HL-60 (cell line): ENCODE measurements around the gene MAPK7.

ENCODE experiments used
- GABPA ChIP-seq: IDR thresholded peaks from 2 replicates; pipeline ENCODE4 v1.6.1; 2012; ENCODE audit warnings: low read depth
- POLR2AphosphoS5 ChIP-seq: IDR thresholded peaks from 2 replicates; pipeline ENCODE4 v1.6.1; 2012; ENCODE audit warnings: low read depth
- SPI1 ChIP-seq: IDR thresholded peaks from 2 replicates; pipeline ENCODE4 v1.6.1; 2012; ENCODE audit warnings: low read depth, mild to moderate bottlenecking, borderline replicate concordance
- TF ChIP-seq, protein P1 (sequence below): IDR thresholded peaks from one replicate; pipeline ENCODE4 v1.5.1; 2011; ENCODE audit warnings: low read length, control low read depth, inconsistent platforms; ENCODE audit not compliant: insufficient read depth
- TF ChIP-seq, protein P2 (sequence below): IDR thresholded peaks from 2 replicates; pipeline ENCODE4 v1.6.1; 2012; ENCODE audit warnings: low read depth; ENCODE audit not compliant: insufficient replicate concordance

DNA sequence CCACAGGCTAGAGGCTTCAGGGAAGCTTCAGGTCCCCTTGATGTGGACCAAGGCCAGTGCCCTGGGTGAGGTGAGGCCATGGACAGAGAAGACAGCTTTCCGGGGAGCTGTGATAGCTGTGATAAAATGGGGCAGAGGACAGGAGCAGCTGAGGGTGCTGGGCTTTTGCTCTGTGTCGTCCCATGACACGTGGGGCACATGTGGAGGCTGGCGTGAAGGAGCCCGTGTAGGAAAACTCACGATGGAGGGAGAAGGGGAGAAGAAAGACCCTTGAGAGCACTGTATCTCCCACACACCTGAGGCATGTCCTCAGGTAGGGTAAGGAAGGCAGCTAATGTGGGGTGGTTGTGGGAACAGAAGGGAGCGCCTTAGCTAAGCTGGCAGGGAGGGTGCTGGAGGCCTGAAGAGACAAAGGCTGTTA, 37.1 kb upstream of the MAPK7 start:
- TF ChIP-seq, protein P1, sequence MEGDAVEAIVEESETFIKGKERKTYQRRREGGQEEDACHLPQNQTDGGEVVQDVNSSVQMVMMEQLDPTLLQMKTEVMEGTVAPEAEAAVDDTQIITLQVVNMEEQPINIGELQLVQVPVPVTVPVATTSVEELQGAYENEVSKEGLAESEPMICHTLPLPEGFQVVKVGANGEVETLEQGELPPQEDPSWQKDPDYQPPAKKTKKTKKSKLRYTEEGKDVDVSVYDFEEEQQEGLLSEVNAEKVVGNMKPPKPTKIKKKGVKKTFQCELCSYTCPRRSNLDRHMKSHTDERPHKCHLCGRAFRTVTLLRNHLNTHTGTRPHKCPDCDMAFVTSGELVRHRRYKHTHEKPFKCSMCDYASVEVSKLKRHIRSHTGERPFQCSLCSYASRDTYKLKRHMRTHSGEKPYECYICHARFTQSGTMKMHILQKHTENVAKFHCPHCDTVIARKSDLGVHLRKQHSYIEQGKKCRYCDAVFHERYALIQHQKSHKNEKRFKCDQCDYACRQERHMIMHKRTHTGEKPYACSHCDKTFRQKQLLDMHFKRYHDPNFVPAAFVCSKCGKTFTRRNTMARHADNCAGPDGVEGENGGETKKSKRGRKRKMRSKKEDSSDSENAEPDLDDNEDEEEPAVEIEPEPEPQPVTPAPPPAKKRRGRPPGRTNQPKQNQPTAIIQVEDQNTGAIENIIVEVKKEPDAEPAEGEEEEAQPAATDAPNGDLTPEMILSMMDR = no peak
- TF ChIP-seq POLR2AphosphoS5 = no peak
- TF ChIP-seq, protein P2, sequence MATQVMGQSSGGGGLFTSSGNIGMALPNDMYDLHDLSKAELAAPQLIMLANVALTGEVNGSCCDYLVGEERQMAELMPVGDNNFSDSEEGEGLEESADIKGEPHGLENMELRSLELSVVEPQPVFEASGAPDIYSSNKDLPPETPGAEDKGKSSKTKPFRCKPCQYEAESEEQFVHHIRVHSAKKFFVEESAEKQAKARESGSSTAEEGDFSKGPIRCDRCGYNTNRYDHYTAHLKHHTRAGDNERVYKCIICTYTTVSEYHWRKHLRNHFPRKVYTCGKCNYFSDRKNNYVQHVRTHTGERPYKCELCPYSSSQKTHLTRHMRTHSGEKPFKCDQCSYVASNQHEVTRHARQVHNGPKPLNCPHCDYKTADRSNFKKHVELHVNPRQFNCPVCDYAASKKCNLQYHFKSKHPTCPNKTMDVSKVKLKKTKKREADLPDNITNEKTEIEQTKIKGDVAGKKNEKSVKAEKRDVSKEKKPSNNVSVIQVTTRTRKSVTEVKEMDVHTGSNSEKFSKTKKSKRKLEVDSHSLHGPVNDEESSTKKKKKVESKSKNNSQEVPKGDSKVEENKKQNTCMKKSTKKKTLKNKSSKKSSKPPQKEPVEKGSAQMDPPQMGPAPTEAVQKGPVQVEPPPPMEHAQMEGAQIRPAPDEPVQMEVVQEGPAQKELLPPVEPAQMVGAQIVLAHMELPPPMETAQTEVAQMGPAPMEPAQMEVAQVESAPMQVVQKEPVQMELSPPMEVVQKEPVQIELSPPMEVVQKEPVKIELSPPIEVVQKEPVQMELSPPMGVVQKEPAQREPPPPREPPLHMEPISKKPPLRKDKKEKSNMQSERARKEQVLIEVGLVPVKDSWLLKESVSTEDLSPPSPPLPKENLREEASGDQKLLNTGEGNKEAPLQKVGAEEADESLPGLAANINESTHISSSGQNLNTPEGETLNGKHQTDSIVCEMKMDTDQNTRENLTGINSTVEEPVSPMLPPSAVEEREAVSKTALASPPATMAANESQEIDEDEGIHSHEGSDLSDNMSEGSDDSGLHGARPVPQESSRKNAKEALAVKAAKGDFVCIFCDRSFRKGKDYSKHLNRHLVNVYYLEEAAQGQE = no peak
- no peak for TF ChIP-seq GABPA
- no peak for TF ChIP-seq SPI1
